HepG2 (cell line): ENCODE data around the gene ALOXE3. TPM values are rescaled to one million over a fixed set of nuclear protein-coding genes. Genes with fewer than 3 reads are reported as not detected.

Experiments
- ATAC-seq: fragments of 200-7000 bp; cut with Tn5 transposase; 3 replicates; pipeline ENCODE4 v1.9.1; 2020; ENCODE audit warnings: mild to moderate bottlenecking, moderate library complexity
- BruUV-seq: library from RNA; stranded (reverse); fragments of 400-500 nt; replicated peaks from 2 replicates; lab custom pipeline; 2021; lab: Mats Ljungman, UMichigan
- CTCF ChIA-PET: fragments of 300-600 bp; formaldehyde crosslinking; extraction: SDS; loops from one replicate; lab custom pipeline; 2021; ENCODE audit warnings: low total read pairs, inconsistent platforms, low intra/inter-chr PET ratio; lab: Yijun Ruan, JAX
- POLR2A ChIA-PET: fragments of 350-600 bp; sonication (Branson Sonifier 250); formaldehyde crosslinking; loops from one replicate; lab custom pipeline; 2020; ENCODE audit warnings: antibody characterized with exemption, inconsistent platforms; lab: Yijun Ruan, JAX
- DNase-seq: peaks from one replicate; pipeline ENCODE4 v3.0.0-alpha.2; 2015; ENCODE audit warnings: low spot score
- FAIRE-seq: peaks from 3 replicates; lab custom pipeline; 2011; peaks lifted over from hg19 to GRCh38; lab: Jason Lieb, UNC
- H2AFZ ChIP-seq: one replicate; pipeline ENCODE4 v1.6.1; 2011; ENCODE audit warnings: low read length, inconsistent platforms
- H3K27ac ChIP-seq: fragments of 300-600 bp; 3 replicates; pipeline ENCODE4 v1.8.0; 2011; ENCODE audit warnings: mixed run types, mild to moderate bottlenecking, mixed read lengths, low read length, inconsistent platforms; ENCODE audit not compliant: insufficient read depth; ENCODE audit errors: extremely low read length
- H3K27me3 ChIP-seq, 2 experiments: fragments of 200-600 bp in 1 of 2; 2 replicates in 1 of 2; 3 replicates in 1 of 2; pipeline versions ENCODE4 v1.6.0 to v1.8.0; 2011; ENCODE audit warnings: low read length in 2 of 2, mild to moderate bottlenecking in 2 of 2, moderate library complexity in 2 of 2, inconsistent platforms in 1 of 2; ENCODE audit not compliant: insufficient read depth in 2 of 2, control insufficient read depth in 1 of 2
- H3K36me3 ChIP-seq, 2 experiments: fragments of 200-600 bp in 1 of 2; replicated peaks in 1 of 2; 2 replicates in 1 of 2; 3 replicates in 1 of 2; pipeline versions ENCODE4 v1.5.1 to v1.8.0; 2011; ENCODE audit warnings: low read length in 2 of 2, inconsistent platforms in 1 of 2; ENCODE audit not compliant: insufficient read depth in 2 of 2, control insufficient read depth in 1 of 2
- H3K4me1 ChIP-seq: 2 replicates; pipeline ENCODE4 v1.5.1; 2012; ENCODE audit warnings: low read length, inconsistent platforms; ENCODE audit not compliant: insufficient read depth
- H3K4me2 ChIP-seq: 2 replicates; pipeline ENCODE4 v1.6.0; 2011; ENCODE audit warnings: low read depth, low read length, inconsistent platforms
- H3K4me3 ChIP-seq, 3 experiments: fragments of 200-600 bp in 1 of 3; sonication (generic), shearing (Covaris generic) in 1 of 3; replicated peaks in 1 of 3; 2 replicates each; pipeline ENCODE4 v1.5.1; 2011 to 2016; ENCODE audit warnings: low read length in 3 of 3, inconsistent platforms in 2 of 3, low read depth in 2 of 3, mild to moderate bottlenecking in 2 of 3, control low read depth in 1 of 3, mixed read lengths in 1 of 3; ENCODE audit not compliant: insufficient read depth in 1 of 3
- H3K79me2 ChIP-seq: one replicate; pipeline ENCODE4 v1.6.1; 2011; ENCODE audit warnings: low read length, inconsistent platforms; ENCODE audit not compliant: insufficient read depth
- H3K9ac ChIP-seq: 2 replicates; pipeline ENCODE4 v1.6.0; 2011; ENCODE audit warnings: mild to moderate bottlenecking, low read depth, low read length, inconsistent platforms; ENCODE audit not compliant: insufficient read depth
- H3K9me3 ChIP-seq: 2 replicates; pipeline ENCODE4 v1.5.1; 2012; ENCODE audit warnings: mild to moderate bottlenecking, low read length
- H4K20me1 ChIP-seq: 2 replicates; pipeline ENCODE4 v1.6.0; 2011; ENCODE audit warnings: inconsistent platforms, mild to moderate bottlenecking, low read length, moderate library complexity; ENCODE audit not compliant: insufficient read depth
- ARNT2 ChIP-seq: sonication (generic); formaldehyde crosslinking; IDR thresholded peaks from 2 replicates; pipeline ENCODE4 v1.8.0; 2022; ENCODE audit warnings: mild to moderate bottlenecking, low read depth, missing genetic modification reagents, moderate library complexity
- CC2D1A ChIP-seq: sonication (generic); formaldehyde crosslinking; IDR thresholded peaks from 2 replicates; pipeline ENCODE4 v1.8.1; 2023; ENCODE audit warnings: mild to moderate bottlenecking, missing genetic modification reagents
- GPN1 ChIP-seq: sonication (generic); formaldehyde crosslinking; IDR thresholded peaks from 2 replicates; pipeline ENCODE4 v1.5.1; 2020; ENCODE audit warnings: missing genetic modification reagents, borderline replicate concordance
- HOXA9 ChIP-seq: sonication (generic); formaldehyde crosslinking; IDR thresholded peaks from 2 replicates; pipeline ENCODE4 v1.8.1; 2022; ENCODE audit warnings: missing genetic modification reagents, mild to moderate bottlenecking, moderate library complexity, borderline replicate concordance
- RELA ChIP-seq: sonication (generic); formaldehyde crosslinking; IDR thresholded peaks from 2 replicates; pipeline ENCODE4 v1.4.0; 2020; ENCODE audit warnings: missing genetic modification reagents
- RFX3 ChIP-seq: IDR thresholded peaks from 2 replicates; pipeline ENCODE4 v1.6.1; 2016; ENCODE audit warnings: missing biosample characterization, missing genetic modification reagents
- SUZ12 ChIP-seq: fragments of 150-350 bp; IDR thresholded peaks from 2 replicates; pipeline ENCODE4 v1.6.1; 2014; ENCODE audit warnings: low read depth, low read length
- TSC22D2 ChIP-seq: sonication (generic); formaldehyde crosslinking; IDR thresholded peaks from 2 replicates; pipeline ENCODE4 v1.5.1; 2020; ENCODE audit warnings: missing genetic modification reagents, mild to moderate bottlenecking, borderline replicate concordance
- WGBS: methylation state at CpG from one replicate; pipeline ENCODE4 v1.1.6; 2017; ENCODE audit warnings: low lambda C conversion rate; 5-methylcytosine and 5-hydroxymethylcytosine counted together
- in situ Hi-C: cut with HindIII; loops from 2 replicates; pipeline ENCODE4 v1.10.0; 2017; ENCODE audit warnings: low pct_unique_long_range_greater_than_20kb; ENCODE audit not compliant: extremely low pct_ligation_motif_present
- intact Hi-C: fragments of 100-400 bp; cut with micrococcal nuclease; formaldehyde crosslinking; loops from one replicate; pipeline ENCODE4 v1.10.0; 2022; ENCODE audit not compliant: unreplicated experiment
- polyA plus RNA-seq, 8 experiments: library from polyadenylated mRNA; depleted of rRNA in 3 of 8; stranded (reverse) in 7 of 8; unstranded in 1 of 8; fragments of >200 nt; fragmentation: Illumina TruSeq in 4 of 8; extraction: Trizol in 4 of 8; gene quantifications; 2 replicates each; pipeline versions ENCODE4 v1.2.1 to v1.2.3, GENCODE V29; 2011 to 2016; ENCODE audit warnings: low read depth in 4 of 8, missing spikeins in 1 of 8, mixed read lengths in 1 of 8; ENCODE audit not compliant: insufficient read depth in 1 of 8
- total RNA-seq, 5 experiments: library from RNA; depleted of rRNA; stranded (reverse); fragments of >200 nt; fragmentation: Illumina TruSeq; extraction: Trizol; gene quantifications; 2 replicates each; pipeline ENCODE4 v1.2.3, GENCODE V29; 2016; ENCODE audit warnings: low read depth in 1 of 5
- TF ChIP-seq, protein P1 (sequence below): sonication (generic); formaldehyde crosslinking; IDR thresholded peaks from 2 replicates; pipeline ENCODE4 v1.4.0; 2020; ENCODE audit warnings: mild to moderate bottlenecking, missing genetic modification reagents
- TF ChIP-seq, protein P2 (sequence below): sonication (generic); formaldehyde crosslinking; IDR thresholded peaks from 2 replicates; pipeline ENCODE4 v1.4.0; 2020; ENCODE audit warnings: missing genetic modification reagents
- TF ChIP-seq, protein P3 (sequence below): sonication (generic); formaldehyde crosslinking; IDR thresholded peaks from 2 replicates; pipeline ENCODE4 v1.5.1; 2020; ENCODE audit warnings: mild to moderate bottlenecking, missing genetic modification reagents, moderate library complexity

ALOXE3 gene
- total and polyA plus RNA-seq, 2 of the 13 experiments (the other 11 are each of a cell fraction or from before 2014, with no cell fraction given), result 0.07 TPM; not detected in 1

DNA sequence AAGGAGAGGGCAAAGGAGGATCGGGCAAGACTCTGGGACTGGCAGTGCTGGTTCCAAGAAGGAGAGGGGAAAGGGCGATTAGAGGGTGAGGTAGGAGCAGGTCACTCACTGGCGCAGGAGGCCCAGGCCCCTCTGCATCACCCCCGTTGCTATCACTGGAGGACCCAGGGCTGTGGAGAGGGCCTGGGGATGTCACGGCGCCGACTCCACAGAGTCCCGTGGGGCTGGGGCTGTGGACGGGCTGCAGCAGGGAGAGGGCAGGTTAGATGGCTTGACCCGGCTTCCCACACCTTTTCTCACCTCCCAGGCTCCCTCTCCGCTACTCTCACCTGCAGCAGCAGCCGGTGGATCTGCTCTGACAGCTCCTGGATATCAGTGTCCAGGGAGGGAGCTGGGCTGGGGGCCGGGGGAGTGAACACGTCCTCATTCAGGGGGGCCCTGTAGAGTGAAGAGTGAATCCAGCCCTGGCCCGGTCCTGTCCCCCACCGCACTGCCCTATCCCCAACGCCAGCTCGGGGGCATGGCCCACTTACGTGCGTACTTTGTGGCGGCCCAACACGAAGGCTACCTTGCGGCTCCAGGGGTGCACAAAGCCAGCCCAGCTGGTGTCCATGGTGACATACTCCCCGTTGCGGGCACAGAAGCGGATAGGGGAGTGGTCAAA is 29.0 kb upstream of the ALOXE3 start:
- ATAC-seq, result no peak
- Histone ChIP-seq H3K4me2 (no peak overlapping the region), H3K27me3 (no peaks in the 10 kb centered on the region), H3K9me3 (no peaks in the 10 kb centered on the region), H3K9ac (no peak overlapping the region), H4K20me1 (no peaks in the 10 kb centered on the region), H3K36me3 (peaks cover 16 to 43% of the 10 kb centered on the region in 2 experiments; a peak in 4 of 5 replicates), H3K27ac (no peak overlapping the region), H2AFZ (no peak overlapping the region), H3K4me1 (peaks cover 11% of the 10 kb centered on the region; the same call in 1 of the 2 replicates), H3K4me3 (no peak overlapping the region), H3K79me2 (no peaks in the 10 kb centered on the region)
- 98% methylated on average over 17 of the region's 26 CpGs for WGBS
- POLR2A ChIA-PET, result interaction anchor here (1.8 kb wide), 1 partner anchor 26 kb away, joined by 4 read pairs; no protein-coding TSS in a partner anchor
- in situ Hi-C loops, result no loop called here
- intact Hi-C loops, result loop anchor here (5.0 kb wide), 1 partner anchor 475 kb away; no protein-coding TSS in a partner anchor
- no peak for FAIRE-seq
- no TSS peak for BruUV-seq
- DNase-seq, result no peak
- no peak for TF ChIP-seq CC2D1A (CRISPR knock-in tag)
- TF ChIP-seq SUZ12, result no peak
- no peak for TF ChIP-seq TSC22D2 (CRISPR knock-in tag)
- TF ChIP-seq, protein P1, sequence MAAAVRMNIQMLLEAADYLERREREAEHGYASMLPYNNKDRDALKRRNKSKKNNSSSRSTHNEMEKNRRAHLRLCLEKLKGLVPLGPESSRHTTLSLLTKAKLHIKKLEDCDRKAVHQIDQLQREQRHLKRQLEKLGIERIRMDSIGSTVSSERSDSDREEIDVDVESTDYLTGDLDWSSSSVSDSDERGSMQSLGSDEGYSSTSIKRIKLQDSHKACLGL (CRISPR knock-in tag), result no peak
- TF ChIP-seq, protein P2, sequence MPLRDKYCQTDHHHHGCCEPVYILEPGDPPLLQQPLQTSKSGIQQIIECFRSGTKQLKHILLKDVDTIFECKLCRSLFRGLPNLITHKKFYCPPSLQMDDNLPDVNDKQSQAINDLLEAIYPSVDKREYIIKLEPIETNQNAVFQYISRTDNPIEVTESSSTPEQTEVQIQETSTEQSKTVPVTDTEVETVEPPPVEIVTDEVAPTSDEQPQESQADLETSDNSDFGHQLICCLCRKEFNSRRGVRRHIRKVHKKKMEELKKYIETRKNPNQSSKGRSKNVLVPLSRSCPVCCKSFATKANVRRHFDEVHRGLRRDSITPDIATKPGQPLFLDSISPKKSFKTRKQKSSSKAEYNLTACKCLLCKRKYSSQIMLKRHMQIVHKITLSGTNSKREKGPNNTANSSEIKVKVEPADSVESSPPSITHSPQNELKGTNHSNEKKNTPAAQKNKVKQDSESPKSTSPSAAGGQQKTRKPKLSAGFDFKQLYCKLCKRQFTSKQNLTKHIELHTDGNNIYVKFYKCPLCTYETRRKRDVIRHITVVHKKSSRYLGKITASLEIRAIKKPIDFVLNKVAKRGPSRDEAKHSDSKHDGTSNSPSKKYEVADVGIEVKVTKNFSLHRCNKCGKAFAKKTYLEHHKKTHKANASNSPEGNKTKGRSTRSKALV (CRISPR knock-in tag), result no peak
- no peak for TF ChIP-seq RFX3
- no peak for TF ChIP-seq HOXA9 (CRISPR knock-in tag)
- no peak for TF ChIP-seq GPN1 (CRISPR knock-in tag)
- no peak for TF ChIP-seq RELA (CRISPR knock-in tag)
- no peak for TF ChIP-seq ARNT2 (CRISPR knock-in tag)
- TF ChIP-seq, protein P3, sequence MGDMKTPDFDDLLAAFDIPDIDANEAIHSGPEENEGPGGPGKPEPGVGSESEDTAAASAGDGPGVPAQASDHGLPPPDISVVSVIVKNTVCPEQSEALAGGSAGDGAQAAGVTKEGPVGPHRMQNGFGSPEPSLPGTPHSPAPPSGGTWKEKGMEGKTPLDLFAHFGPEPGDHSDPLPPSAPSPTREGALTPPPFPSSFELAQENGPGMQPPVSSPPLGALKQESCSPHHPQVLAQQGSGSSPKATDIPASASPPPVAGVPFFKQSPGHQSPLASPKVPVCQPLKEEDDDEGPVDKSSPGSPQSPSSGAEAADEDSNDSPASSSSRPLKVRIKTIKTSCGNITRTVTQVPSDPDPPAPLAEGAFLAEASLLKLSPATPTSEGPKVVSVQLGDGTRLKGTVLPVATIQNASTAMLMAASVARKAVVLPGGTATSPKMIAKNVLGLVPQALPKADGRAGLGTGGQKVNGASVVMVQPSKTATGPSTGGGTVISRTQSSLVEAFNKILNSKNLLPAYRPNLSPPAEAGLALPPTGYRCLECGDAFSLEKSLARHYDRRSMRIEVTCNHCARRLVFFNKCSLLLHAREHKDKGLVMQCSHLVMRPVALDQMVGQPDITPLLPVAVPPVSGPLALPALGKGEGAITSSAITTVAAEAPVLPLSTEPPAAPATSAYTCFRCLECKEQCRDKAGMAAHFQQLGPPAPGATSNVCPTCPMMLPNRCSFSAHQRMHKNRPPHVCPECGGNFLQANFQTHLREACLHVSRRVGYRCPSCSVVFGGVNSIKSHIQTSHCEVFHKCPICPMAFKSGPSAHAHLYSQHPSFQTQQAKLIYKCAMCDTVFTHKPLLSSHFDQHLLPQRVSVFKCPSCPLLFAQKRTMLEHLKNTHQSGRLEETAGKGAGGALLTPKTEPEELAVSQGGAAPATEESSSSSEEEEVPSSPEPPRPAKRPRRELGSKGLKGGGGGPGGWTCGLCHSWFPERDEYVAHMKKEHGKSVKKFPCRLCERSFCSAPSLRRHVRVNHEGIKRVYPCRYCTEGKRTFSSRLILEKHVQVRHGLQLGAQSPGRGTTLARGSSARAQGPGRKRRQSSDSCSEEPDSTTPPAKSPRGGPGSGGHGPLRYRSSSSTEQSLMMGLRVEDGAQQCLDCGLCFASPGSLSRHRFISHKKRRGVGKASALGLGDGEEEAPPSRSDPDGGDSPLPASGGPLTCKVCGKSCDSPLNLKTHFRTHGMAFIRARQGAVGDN, result no peak
- CTCF ChIA-PET, result no interaction called here
